Thymus (tissue), 11 donors: ENCODE results near the gene POLR1A. TPM values are rescaled to one million over a fixed set of nuclear protein-coding genes. Genes with fewer than 3 reads are reported as not detected.

Source experiments
- DNase-seq, 9 donors: peaks; one replicate each; pipeline ENCODE4 v3.0.0-alpha.2; 2013; ENCODE audit warnings: low spot score in 9 of 9, low read depth in 6 of 9, missing footprints in 1 of 9
- H3K27ac ChIP-seq, 2 donors: one replicate each; pipeline ENCODE4 v1.5.1; 2013; ENCODE audit warnings: control low read depth in 1 of 2, low read depth in 1 of 2, low read length in 1 of 2, mild to moderate bottlenecking in 1 of 2, moderate library complexity in 1 of 2
- H3K27me3 ChIP-seq, 2 donors: one replicate each; pipeline ENCODE4 v1.5.1; 2013; ENCODE audit warnings: low read length in 1 of 2; ENCODE audit not compliant: control insufficient read depth in 2 of 2, insufficient read depth in 1 of 2
- H3K36me3 ChIP-seq, 2 donors: one replicate each; pipeline ENCODE4 v1.5.1; 2013; ENCODE audit warnings: low read length in 1 of 2, mild to moderate bottlenecking in 1 of 2, moderate library complexity in 1 of 2; ENCODE audit not compliant: control insufficient read depth in 2 of 2, insufficient read depth in 2 of 2
- H3K4me1 ChIP-seq, 2 donors: one replicate each; pipeline ENCODE4 v1.5.1; 2013; ENCODE audit warnings: low read length in 2 of 2; ENCODE audit not compliant: control insufficient read depth in 2 of 2, insufficient read depth in 2 of 2
- H3K4me3 ChIP-seq, 2 donors: one replicate each; pipeline ENCODE4 v1.5.1; 2013; ENCODE audit warnings: low read length in 2 of 2, control low read depth in 1 of 2, mild to moderate bottlenecking in 1 of 2
- H3K9me3 ChIP-seq, 2 donors: one replicate each; pipeline ENCODE4 v1.5.1; 2013; ENCODE audit warnings: low read length in 1 of 2, mild to moderate bottlenecking in 1 of 2; ENCODE audit not compliant: control insufficient read depth in 2 of 2, insufficient read depth in 1 of 2
- WGBS: extraction: QIAGEN DNeasy Blood & Tissue Kit; methylation state at CpG from one replicate; pipeline ENCODE4 v1.1.7; 2013; 5-methylcytosine and 5-hydroxymethylcytosine counted together
- polyA plus RNA-seq: library from polyadenylated mRNA; stranded (reverse); fragments of 200-250 nt; gene quantifications from one replicate; pipeline ENCODE4 v1.2.3, GENCODE V29; 2013
- total RNA-seq: library from RNA; stranded (reverse); fragments of 120-200 nt; gene quantifications from one replicate; pipeline ENCODE4 v1.2.4, GENCODE V29; 2013
- donor health status: healthy.

The POLR1A gene
- total and polyA plus RNA-seq, 2 donors = 3.3 to 8.9 TPM

DNA sequence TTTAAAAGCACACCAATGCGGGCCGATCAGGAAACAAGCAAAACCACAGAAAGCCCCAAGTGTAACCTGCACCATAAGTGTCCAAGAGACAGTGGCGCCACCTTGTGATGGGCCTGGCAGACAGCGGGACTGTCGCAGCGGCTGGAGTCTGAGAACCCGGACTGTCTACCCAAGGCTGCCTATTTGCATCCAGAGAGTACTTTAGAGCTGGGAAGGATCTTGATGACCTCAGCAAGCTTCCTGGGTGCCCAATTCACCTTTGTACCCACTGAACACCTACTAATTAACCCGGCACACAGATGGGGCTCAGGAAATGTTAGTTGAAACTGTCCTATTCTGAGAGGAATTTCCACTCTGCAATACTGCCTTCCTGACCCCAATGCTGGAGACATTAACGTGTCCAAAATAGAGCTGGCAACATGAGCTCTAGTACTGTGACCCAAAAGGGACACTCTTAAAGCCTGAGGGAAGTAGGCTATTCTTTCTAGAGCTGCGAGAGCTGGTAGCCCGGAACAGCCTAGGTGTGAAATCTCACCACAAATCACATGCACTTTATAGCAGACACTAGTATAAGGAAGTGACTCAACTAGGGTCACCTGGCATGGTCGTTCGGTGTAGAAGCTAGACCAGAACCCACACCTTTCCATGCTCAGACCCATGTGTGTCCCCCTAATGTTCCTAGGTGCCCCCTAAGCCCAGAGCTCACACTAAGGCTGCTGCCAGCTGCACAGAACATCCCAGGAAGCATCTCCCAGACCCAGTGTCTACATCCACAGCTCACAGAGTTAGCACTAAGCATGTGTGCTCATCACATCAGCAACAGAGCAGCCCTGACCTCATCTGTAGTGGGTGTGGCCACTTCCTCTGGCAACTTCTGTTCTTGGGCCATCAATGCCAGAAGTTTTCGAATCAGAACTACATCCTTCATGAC lies 25.4 kb downstream of the POLR1A start:
- no peaks in the 10 kb centered on the region for H3K27me3 ChIP-seq
- peaks cover 21 to 45% of the 10 kb centered on the region in 2 donors for H3K4me1 ChIP-seq
- no peak overlapping the region for H3K4me3 ChIP-seq
- peaks cover 8 to 43% of the 10 kb centered on the region in 2 donors for H3K36me3 ChIP-seq
- peak; percentile 52 to 89 (median 77) for DNase-seq
- H3K27ac ChIP-seq = peak overlapping the region in 1 of 2 donors; percentile 6
- WGBS = 53% methylated on average over 14 of the region's 14 CpGs
- no peaks in the 10 kb centered on the region for H3K9me3 ChIP-seq

- 75% methylated on average over 7 of the region's 7 CpGs for WGBS
- Histone ChIP-seq H3K9me3 (no peaks in the 10 kb centered on the region), H3K4me3 (no peak overlapping the region), H3K36me3 (peaks cover 18 to 54% of the 10 kb centered on the region in 2 donors), H3K27me3 (no peaks in the 10 kb centered on the region), H3K4me1 (peaks cover 21 to 45% of the 10 kb centered on the region in 2 donors), H3K27ac (peak overlapping the region in 1 of 2 donors; percentile 33)
- peak in 6 of 9 donors; percentile 59 to 86 (median 68) for DNase-seq
These were observed 26.7 kb downstream of the POLR1A start for GRCh38 chr2:86078774-86079545.

GRCh38 chr2:86075886-86076285 lies 29.8 kb downstream of the POLR1A start:
- Histone ChIP-seq H3K36me3 (peaks cover 27 to 66% of the 10 kb centered on the region in 2 donors), H3K4me1 (peaks cover 21 to 61% of the 10 kb centered on the region in 2 donors), H3K27ac (peak overlapping the region in 1 of 2 donors; percentile 55), H3K4me3 (no peak overlapping the region), H3K9me3 (no peaks in the 10 kb centered on the region), H3K27me3 (no peaks in the 10 kb centered on the region)
- DNase-seq = no peak
- 97% methylated on average over 5 of the region's 5 CpGs for WGBS

GRCh38 chr2:86074811-86075210 lies 30.9 kb downstream of the POLR1A start:
- Histone ChIP-seq H3K36me3 (peaks cover 26 to 67% of the 10 kb centered on the region in 2 donors), H3K27me3 (no peaks in the 10 kb centered on the region), H3K27ac (no peak overlapping the region), H3K4me1 (peaks cover 21 to 53% of the 10 kb centered on the region in 2 donors), H3K9me3 (no peaks in the 10 kb centered on the region), H3K4me3 (no peak overlapping the region)
- WGBS = 97% methylated on average over 15 of the region's 15 CpGs
- DNase-seq = no peak

DNA sequence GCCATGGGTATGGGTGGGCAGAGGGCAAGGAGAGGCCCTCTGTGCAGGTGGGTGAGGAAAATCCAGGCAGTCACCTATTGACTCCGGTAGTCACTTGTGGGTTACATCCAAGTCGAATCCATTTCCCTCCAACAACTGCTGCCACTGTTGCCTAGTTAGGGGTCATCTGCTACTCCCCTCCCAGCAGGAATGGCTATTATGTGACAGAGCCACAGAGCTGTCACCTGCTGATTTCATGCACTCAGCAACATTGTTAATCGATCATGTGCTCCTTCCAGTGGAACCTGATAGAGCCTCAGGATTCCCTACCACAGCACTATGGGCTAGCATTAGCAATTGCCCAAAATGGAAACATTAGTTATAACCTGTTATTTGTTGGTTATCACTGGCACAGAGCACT lies 31.4 kb downstream of the POLR1A start:
- Histone ChIP-seq H3K36me3 (peaks cover 29 to 70% of the 10 kb centered on the region in 2 donors), H3K27me3 (no peaks in the 10 kb centered on the region), H3K4me1 (peaks cover 15 to 50% of the 10 kb centered on the region in 2 donors), H3K9me3 (no peaks in the 10 kb centered on the region), H3K4me3 (no peak overlapping the region), H3K27ac (no peak overlapping the region)
- WGBS = over 99% methylated on average over 3 of the region's 3 CpGs
- DNase-seq = no peak

GRCh38 chr2:86073225-86073624 lies 32.5 kb downstream of the POLR1A start:
- Histone ChIP-seq H3K27me3 (no peaks in the 10 kb centered on the region), H3K36me3 (peaks cover 29 to 72% of the 10 kb centered on the region in 2 donors), H3K9me3 (no peaks in the 10 kb centered on the region), H3K27ac (peak overlapping the region in 1 of 2 donors; percentile 40), H3K4me3 (no peak overlapping the region), H3K4me1 (peaks cover 19 to 54% of the 10 kb centered on the region in 2 donors)
- no peak for DNase-seq
- 94% methylated on average over 1 of the region's 1 CpG for WGBS

GRCh38 chr2:86072271-86072858 lies 33.3 kb downstream of the POLR1A start:
- H3K27ac ChIP-seq = no peak overlapping the region
- peaks cover 18 to 49% of the 10 kb centered on the region in 2 donors for H3K4me1 ChIP-seq
- H3K4me3 ChIP-seq = no peak overlapping the region
- no peak for DNase-seq
- peaks cover 28 to 68% of the 10 kb centered on the region in 2 donors for H3K36me3 ChIP-seq
- no peaks in the 10 kb centered on the region for H3K9me3 ChIP-seq
- no peaks in the 10 kb centered on the region for H3K27me3 ChIP-seq
- 85% methylated on average over 9 of the region's 9 CpGs for WGBS

DNA sequence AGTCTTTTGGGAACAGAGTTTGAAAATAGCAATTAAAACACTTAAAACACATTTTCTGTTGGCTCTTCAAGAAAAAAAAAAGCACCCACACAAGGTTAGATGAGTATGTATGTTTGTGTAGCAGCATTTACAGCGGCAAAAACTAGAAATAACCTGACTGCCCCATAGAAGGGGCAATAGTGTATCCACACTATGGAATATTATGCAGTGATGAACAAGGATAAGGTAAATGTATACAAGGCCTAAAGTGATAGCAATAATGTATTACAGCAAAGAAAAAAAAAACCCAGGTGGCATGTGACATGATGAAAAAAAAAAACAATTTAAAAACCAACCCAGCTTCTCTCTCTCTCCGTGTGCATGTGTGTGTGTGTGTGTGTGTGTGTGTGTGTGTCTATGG lies 34.8 kb downstream of the POLR1A start:
- Histone ChIP-seq H3K27ac (no peak overlapping the region), H3K4me1 (peaks cover 12 to 43% of the 10 kb centered on the region in 2 donors), H3K9me3 (no peaks in the 10 kb centered on the region), H3K27me3 (no peaks in the 10 kb centered on the region), H3K4me3 (no peak overlapping the region), H3K36me3 (peaks cover 28 to 61% of the 10 kb centered on the region in 2 donors)
- 94% methylated on average over 2 of the region's 2 CpGs for WGBS
- no peak for DNase-seq
